K562 treated with DMSO at 1 percent for 24 hours (cell line): ENCODE results near the gene ZCCHC14. TPM values are rescaled to one million over a fixed set of nuclear protein-coding genes. Genes with fewer than 3 reads are reported as not detected.

ENCODE experiments used
- total RNA-seq: library from RNA; unstranded; fragments of 300-600 nt; gene quantifications from 2 replicates; pipeline ENCODE4 v1.2.3, GENCODE V29; 2022; ENCODE audit warnings: low read depth; ENCODE audit not compliant: insufficient read depth

Gene ZCCHC14
- 19.5 and 21.3 TPM in 2 replicates for total RNA-seq

DNA sequence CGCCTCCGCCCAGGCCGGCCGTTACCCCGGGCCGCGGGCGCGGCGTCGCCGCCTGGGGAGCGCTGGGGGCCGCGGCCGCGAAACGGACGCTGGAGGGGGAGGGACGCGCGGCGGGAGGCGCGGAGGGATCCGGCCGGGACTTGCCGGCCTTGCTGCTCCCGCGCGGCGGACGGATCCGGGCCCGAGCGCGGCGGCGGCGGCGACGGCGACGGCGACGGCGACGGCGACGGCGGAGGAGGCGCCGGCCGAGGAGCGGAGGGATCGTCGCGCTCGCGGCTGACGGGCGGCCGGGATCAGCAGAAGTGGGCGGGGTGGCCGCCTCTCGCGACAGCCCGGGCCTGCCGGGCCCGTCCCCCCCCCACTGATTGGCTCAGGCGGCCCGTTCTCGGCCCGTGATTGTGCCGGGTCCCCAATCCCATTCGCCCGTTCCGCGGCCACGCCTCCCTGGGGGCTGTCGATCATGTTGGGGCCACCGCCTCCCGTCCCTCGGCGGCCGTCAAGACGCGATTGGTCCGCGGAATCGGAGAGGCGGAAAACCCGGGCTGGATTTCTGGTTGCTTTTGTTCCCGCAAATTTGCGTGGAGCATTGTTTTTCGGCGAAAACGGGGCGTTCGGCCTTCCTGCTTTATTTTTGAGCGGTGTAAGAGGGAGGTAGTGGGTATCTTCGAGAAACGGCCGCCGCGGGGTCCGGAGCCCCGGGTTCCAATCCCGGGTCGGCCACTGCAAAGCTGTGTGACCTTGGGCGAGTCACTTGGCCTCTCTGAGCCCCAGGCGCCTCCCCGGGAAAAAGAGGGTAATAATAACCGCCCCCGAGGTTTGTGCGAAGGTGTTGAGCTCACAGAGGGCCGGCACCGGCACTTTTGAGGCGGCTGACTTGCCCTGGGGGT lies at the start of gene ZCCHC14:
TSS of gene ZCCHC14 (minus strand) at position 304 of the 887 bp plus-strand sequence. CDS start 786 bp downstream, outside the sequence.

DNA sequence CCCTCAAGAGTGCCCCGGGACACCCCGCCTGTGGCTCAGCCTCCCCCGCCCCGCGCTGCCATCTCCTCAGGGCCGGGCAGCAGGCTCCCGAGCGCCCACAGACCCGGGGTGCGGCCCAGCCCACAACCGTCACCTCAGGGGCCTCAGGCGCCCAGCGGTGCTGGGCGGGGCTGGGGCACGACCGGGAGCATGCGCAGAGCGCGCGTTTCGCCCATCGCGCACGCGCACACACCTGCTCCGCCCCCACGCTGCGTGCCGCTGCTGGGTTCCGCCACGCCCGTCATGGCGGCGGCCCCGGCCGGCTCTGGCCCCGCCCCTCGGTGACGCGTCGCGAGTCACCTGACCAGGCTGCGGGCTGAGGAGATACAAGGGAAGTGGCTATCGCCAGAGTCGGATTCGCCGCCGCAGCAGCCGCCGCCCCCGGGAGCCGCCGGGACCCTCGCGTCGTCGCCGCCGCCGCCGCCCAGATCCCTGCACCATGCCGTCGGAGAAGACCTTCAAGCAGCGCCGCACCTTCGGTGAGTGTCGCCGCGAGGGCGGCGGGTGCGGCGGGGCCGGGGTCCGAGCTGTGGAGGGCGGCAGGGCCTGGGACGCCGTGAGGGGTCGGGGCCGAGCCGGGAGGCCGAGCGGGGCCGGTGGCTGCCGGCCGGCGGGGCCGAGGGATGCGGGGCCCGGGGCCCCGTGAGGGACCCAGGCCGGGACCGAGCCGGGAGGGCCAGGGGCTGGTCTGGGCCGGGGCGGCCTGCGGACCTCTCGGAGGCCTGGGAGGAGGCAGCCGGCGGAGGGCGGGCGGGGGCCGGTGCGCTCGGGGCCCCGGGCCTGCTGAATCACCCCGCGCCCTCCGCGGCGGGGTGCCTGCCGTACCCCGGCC lies 100.6 kb downstream of the ZCCHC14 start, which contains the start of gene MAP1LC3B:
TSS of gene MAP1LC3B (plus strand) at position 387 of the 871 bp plus-strand sequence. CDS start at position 479, 92 bp downstream.

DNA sequence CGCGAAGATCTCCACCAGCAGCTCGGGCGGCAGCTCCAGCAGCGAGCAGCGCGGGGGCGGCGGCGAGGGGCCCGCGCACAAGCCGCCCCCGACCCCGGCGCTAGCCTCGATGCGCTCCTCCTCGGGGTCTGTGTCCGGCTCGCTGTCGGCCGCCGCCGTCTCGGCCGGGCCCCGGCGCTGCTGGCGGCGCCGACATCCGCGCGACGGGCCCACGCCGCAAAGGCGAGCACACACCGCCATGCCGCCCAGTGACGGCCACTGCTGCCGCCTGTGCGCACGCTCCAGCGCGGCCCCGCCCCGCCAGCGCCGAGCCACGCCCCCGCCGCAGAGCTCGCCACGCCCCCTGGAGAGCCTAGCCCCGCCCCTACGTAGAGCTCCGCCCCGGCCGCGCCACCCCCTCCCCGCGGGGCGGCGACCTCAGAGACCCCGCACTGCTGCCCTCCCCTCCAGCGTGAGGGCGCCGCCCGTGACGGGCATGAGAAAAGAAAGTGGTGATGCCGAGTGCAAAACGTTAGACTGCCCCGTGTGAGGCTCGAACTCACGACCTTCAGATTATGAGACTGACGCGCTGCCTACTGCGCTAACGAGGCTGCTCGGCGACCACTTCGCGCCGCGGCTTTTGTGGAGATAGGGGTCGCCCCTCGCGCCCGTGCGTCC lies 109.2 kb downstream of the ZCCHC14 start, which contains the start of gene FBXO31:
TSS of gene FBXO31 (minus strand) at position 272 of the 657 bp plus-strand sequence. CDS start at position 240, 32 bp downstream.

Other genes with a start within 250 kb of the ZCCHC14 start
- gene C16orf95, start 175.6 kb downstream of the ZCCHC14 start, total RNA-seq: 17.6 and 28.9 TPM in 2 replicates
- 22.0 and 29.9 TPM in 2 replicates for gene FBXO31, start 109.2 kb downstream of the ZCCHC14 start, total RNA-seq
- 64.2 and 67.0 TPM in 2 replicates for gene MAP1LC3B, start 100.7 kb downstream of the ZCCHC14 start, total RNA-seq
- 0.07 TPM in 1 of 2 replicates, not detected in the other for gene JPH3, start 109.5 kb upstream of the ZCCHC14 start, total RNA-seq